T follicular helper cell (primary cell): ENCODE data around the gene AGPAT3.
"Not testable (repeated sequence)": the region's sequence is repeated elsewhere in the genome, so short reads cannot be mapped to it uniquely, and the experiment has no call there.

Experiments used
- DNase-seq: peaks from one replicate; pipeline ENCODE4 v3.0.0-alpha.2; 2020; ENCODE audit warnings: low read depth

The AGPAT3 gene

DNA sequence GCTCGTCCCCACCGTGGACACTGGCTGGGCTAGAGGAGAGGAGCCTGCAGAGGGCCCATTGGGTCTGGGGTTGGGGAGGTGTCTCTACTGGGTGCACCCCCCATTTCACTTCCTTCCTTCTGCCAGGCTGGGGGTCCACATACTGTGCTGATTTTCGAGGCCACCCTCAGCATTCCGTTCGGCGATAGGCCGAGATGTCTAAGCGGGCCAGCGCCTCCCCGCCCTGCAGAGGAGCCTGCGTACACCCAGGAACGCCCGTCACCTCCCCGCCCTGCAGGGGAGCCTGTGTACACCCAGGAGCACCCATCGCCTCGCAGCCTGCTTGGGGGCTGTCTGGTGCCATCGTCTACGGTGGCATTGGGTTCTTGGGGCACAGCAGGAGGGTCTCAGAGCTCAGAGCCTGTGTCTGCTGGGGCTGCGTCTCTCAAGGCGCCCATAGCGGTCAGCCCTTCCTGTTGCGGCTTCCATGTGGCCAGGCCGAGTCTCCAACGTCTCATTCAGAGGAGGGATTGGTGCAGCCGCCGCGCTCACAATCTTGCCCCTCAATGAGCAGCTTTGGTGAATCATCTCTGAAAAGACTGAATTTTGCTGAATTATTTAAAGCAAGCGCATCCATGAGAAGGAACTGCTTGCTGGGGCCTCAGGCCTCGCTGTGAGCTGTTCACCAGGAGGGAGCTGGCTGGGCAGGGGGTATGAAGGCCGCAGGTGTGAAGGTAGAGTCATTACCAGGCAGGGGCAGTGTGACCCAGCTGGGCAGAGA, 30.7 kb upstream of the AGPAT3 start:
- no peak for DNase-seq

DNA sequence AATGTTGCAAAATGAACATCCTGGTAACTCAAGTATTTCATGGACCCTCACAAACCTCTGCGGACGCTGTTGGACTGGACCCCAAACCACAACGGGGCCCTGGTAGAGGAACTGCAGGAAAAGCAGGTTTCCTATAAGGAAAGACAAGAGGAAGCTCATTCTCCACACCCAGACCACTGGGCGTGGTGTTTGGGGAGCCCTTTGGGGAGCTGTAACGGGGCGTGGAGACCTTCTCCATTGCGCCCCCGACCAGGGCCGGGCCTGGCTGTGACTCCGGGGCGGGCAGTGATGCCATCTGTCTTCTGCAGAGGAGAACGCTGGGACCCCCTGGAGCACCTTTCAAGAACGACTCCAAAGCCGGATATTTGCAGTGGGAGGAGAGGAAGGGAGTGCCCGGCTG, 30.0 kb upstream of the AGPAT3 start:
- no peak for DNase-seq

DNA sequence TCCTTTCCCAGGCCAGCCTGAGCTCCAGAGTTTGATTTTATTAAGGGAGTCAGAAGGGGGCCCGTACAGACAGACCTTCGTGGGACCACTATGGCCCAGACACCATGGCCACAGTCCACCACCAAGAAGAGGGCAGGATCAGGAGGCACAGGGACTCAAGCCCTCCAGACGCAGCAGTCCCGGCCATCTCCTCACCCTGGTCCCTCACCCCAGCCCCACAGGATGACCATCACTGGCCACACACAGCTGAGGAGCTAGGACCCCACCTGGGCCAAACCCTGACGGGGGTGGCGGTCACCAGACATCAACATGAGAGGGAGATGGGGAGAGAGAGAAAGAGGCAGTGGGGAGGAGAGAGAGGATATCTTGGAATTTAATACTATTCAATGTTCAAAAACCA, 29.2 kb upstream of the AGPAT3 start:
- DNase-seq: no peak

DNA sequence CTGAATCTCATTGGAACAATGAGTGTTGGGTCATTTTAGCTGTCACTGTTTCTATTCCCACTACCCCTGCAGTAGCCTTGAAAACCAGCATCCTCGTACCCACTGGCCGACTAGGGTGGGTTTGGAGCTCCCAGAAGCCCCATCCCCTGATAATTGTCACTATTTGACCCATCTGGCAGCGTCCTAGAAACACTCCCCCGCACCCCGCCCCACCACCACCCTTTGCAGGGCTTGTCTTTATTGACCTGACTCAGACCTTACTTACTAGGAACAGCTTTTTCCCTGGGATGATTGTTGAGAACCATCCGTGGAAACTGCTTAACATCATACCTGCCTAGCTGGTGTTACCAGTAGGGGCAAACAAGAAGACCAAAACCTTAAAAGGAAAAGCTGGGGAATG, 28.4 kb upstream of the AGPAT3 start:
- DNase-seq: no peak

DNA sequence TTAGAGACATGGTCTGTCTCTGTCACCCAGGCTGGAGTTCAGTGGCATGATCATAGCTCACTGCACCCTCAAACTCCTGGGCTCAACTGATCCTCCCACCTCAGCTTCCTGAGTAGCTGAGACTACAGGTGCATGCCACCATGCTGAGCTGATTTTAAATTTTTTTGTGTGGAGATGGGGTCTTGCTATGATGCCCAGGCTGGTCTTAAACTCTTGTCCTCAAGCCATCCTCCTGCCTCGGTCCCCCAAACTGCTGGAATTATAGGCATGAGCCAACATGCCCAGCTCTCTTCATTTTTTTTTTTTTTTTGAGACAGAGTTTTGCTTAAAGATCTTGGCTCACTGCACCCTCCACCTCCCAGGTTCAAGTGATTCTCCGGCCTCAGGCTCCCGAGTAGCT, 24.8 kb upstream of the AGPAT3 start:
- no peak for DNase-seq

DNA sequence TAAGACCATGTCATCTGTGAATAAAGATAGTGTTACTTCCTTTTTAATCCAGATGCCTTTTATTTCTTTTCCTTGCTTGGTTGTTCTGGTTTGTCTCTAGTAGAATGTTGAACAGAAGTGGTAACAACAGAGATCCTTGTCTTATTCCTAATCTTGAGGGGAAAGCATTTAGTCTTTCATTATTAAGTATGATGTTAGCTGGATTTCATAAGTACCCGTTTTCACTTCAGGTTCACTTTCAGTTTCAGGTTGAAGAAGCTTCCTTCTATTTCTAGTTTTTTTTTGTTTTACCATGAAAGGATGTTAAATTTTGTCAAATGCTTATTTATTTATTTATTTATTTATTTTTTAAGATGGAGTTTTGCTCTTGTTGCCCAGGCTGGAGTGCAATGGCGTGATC, 22.3 kb upstream of the AGPAT3 start:
- DNase-seq: no peak

DNA sequence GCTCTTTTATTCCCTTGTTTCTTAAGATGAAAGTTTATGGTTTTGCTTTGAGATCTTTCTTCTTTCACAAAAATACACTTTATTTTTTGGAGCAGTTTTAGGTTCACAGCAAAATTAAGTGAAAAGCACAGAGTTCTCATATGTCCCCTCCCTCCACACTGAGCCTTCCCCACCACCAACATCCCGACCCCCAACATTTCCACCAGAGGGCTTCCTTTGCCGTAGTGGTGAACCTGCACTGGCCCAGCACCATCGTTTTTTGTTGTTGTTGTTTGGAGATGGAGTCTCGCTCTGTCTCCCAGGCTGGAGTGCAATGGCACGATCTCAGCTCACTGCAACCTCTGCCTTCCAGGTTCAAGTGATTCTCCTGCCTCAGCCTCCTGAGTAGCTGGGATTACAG, 20.1 kb upstream of the AGPAT3 start:
- DNase-seq: not testable (repeated sequence)

DNA sequence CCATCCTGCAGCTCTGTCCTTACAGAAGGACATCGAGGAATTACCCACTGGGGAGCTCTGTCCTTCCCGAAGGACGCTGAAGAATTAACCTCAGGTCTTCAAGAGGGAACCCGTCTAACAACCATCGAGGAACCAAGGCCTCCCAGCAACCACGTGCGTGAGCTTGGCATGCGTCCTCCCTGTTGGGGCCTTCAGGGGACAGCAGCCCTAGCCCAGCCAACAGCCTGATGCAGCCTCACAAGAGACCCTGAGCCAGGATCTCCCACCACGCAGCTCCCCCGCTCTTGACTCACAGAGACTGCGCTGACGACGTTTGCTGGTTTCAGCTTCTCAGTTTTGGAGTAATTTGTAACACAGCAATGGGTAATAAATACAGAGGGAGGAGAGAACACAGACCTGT, 19.6 kb upstream of the AGPAT3 start:
- DNase-seq: no peak

DNA sequence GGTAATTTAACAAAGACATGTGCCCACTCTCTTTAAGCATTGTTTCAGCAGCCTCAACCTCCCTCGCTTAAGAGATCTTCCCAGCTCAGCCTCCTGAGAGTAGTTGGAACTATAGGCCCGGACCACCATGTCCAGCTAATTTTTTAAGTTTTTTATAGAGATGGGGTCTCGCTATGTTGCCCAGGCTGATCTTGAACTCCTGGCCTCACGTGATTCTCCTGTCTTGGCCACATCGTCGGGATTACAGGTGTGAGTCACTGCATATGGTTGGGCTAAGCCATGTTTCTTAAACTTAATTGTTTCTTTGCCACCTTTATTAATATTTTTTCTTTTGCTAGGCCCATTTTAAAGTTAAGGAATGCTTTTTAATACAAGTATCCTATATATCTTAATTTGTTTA, 18.6 kb upstream of the AGPAT3 start:
- no peak for DNase-seq

DNA sequence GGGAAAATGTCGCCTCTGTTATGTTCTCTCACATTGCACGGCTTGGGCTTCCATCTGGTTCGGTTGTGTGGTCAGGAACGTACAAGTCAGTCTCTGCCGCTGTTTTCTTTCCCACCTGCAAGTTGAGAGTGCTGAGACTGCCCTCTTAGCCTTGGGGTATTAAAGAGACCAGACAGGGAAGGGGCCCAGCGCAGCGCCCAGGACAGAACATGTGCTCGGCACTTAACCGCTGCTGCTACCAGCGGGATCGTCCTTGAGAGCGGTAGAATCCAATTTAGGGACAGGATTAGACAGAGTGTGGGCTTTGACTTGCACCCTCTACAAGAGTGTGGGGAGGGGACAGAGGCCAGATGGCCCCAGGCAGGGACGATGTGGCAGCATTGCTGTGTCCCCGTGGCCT, 17.7 kb upstream of the AGPAT3 start:
- DNase-seq: no peak

DNA sequence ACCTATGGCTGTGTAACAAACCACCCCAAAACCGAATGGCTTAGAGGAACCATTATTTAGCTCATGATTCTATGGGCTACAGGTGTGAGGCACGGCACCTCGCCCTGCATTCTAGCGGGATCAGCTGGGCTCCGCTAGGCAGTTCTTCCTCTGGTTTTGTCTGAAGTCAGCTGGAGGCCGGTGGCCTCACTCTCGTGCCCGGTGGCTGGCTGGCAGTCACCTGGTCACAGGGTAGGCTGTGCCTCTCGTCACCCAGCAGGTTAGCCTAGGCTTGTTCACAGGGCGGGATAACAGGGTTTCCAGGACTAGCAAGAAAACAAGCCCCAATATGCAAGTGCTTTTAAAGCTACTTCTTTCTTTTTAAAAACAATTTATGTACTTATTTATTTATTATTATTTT, 16.3 kb upstream of the AGPAT3 start:
- DNase-seq: no peak

DNA sequence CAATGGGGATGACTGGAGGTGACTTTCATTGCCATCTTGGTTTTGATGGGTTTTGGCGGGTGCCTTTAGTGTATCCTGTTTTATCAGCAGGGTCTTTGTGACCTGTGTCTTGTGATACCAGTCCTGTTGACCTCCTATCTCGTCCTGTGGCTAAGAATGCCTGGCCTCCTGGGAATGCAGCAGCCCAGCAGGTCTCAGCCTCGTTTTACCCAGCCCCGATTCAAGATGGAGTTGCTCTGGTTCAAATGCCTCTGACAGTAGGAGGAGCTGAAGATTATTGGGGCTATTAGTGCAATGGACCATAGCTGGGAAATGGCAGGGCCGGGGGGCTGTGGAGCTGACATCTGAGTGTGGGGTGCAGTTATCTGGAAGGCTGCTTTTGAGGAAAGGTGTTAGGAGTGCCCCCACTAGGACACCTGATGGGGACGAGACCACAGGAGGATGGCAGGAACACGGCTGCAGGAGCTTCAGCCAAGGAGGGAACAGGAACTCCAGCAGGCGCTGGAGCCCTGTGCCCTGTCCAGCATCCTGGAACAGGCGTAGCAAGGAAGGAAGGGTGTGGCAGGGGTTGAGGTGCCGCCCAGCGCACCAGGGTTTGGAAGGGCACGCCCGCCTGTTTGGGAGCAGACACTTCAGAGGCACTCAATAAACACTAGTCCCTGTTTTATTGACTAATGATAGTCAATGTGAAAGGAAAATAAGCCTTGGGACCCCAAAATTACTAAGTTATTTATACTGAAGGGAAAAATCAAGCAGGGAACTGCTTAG, 15.3 kb upstream of the AGPAT3 start:
- no peak for DNase-seq

DNA sequence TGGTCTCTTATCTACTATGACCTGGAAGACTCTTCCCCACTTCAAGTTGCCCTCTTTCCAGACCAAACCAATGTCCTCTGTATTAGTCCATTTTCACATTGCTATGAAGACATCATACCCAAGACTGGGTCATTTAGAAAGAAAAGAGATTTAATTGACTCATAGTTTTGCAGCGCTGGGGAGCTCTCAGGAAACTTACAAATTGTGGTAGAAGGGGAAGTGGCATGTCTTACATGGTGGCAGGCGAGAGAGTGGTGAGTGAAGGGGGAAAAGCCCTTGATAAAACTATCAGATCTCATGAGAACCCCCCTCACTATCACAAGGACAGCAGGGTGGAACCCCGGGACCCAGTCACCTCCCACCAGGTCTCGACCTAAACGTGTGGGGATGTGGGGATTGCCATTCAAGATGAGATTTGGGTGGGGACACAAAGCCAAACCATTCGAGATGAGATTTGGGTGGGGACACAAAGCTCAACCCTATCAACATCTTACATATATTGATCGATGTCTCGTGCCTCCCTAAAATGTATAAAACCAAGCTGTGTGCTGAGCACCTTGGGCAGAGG, 14.2 kb upstream of the AGPAT3 start:
- no peak for DNase-seq

DNA sequence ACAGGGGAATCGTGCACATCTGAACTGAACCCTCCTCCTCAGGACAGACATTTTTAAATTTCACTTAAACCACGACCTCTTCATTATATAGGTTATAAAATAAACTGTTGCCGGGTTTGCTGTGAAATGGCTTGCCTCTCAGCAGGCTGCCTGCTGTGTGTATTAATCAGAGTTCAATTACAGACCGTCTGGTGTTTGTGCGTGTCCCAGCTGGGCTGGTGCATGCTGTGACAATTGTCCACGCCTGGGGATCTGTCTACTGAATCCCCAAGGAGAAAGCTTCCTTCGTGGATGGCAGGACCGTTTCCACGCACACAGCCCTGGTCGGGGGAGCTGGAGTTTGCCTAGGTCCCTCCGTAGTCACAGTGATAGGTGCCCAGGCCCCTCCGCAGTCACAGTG, 13.4 kb upstream of the AGPAT3 start:
- DNase-seq: no peak

DNA sequence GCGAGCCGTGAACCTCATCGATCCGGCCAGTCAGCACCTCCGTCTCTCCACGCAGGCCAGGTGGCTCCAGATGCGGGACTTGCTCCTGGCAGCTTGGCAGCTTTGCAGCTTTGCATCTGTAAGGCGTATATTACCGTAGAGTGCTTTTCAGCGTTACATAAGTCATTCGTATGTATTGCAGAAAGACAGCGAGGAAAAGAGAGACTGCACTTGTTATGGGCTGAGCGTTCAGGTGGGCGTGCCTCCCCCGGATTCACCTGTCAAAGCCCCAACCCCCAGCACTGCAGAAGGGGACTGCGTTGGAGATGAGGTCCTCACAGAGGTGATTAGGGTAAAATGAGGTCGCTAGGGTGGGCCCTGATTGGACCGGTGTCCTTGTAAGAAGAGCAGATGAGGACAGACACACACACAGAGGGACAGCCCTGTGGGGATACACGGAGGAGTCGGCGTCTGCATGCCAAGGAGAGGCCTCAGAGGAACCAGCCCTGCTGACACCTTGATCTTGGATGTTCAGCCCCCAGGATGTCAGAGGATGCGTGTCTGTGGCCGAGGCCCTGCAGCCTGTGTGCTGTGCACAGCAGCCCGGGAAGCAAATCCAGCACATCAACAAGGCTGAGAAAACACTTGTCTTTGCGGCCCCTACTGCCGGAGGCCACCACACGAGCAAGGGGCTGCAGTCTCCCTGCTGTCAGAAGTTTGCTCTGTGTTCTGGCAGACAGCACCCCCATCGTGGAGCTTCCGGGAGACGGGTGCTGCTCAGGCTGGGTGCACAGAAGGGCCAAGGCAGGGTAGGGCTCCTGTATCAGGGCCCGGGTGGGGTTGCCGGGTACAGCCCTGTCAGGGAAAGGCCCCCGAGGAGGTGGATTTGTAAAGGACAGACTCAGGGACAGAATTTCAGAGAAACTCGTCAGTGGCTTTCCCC, 10.9 kb upstream of the AGPAT3 start:
- no peak for DNase-seq

DNA sequence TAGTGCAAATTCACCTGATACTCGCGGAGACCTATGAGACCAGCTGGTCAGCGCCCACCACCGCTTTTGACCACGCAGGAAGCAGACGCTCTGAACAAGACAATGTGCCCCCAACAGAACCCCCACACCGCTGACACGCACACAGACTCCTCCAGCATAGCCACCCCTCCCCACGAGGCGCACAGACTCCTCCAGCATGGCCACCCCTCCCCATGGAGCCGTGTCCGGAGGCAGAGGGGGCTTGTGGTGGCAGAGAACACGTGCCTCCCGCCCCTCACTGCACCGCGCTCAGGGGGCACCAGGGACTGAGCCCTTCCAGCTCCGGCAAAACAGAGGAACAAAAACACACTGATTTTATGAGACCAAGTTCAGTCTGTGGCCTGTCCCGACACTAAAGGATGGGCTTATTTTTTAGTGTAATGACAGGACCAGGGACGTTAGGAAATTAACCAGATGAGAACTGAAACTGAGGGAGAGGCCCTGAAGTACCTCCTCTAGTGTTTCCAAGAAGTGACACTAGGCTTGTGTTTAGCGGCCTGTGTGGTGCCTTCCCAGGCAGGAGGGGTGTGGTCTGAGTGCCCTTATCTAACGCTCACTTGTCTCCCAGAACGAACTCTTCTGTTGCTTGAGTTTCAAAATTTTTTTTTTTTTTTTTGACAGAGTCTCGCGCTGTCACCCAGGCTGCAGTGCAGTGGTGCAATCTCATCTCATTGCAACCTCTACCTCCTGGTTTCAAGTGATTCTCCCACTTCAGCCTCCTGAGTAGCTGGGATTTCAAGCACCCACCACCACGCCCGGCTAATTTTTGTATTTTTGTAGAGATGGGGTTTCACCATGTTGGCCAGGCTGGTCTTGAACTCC, 10.0 kb upstream of the AGPAT3 start:
- no peak for DNase-seq

DNA sequence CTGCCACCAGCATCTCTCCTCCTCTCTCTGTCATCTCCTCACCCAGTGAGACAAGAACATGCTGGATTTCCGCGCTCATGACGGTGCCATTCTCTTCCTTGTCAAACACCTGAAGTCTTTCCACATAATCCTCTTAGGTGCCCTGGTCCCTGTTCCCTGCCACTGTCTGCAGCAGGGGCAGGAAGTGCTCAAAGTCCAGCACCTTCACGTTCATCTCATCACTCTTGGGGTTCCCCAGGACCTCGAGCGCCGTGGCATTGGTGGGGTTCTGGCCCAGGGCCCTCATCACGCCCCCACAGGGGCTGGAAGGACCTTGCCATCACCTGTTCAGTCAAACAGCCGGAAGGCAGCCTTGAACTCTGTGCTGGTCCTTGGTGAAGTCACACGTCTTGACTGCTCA, 9.1 kb upstream of the AGPAT3 start:
- no peak for DNase-seq

DNA sequence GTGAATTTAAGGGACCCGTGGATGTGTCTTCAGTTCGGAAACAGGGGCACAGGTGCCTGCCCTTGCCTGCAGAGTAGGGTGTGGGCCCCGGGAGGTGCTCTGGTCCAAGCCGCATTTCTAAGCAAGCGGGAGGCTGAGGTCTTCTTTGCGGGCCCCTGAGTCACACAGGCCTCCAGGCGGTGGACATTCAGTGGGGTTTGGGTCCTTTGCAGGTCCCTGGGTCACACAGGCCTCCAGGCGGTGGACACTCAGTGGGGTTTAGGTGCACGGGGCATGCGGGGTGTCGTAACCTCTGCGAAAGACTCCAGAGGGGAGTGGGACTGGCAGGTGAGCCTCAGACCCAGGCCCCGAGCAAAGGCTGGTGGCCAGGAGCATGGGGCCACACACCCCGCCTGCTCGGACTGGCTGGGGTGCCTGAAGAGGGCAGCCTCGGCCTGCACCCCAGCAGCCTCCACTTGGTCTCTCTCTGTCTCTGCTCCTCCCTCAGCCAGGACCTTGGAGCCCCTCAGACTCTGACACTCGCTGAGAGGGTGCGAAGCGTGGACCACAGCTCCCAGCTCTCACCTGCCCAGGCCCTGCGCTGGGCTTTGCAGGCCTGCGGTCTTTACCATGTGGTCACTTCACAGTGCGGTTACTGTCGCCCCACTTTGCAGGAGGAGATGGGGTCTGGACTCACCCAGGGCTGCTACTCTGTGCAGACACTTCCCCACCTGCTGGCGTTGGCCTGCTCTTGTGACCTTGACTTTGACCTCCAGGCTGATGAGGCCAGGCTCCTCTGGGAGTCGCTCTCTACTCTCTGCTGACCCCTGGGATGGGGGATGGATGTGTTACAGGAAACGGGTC, 6.0 kb upstream of the AGPAT3 start:
- no peak for DNase-seq

DNA sequence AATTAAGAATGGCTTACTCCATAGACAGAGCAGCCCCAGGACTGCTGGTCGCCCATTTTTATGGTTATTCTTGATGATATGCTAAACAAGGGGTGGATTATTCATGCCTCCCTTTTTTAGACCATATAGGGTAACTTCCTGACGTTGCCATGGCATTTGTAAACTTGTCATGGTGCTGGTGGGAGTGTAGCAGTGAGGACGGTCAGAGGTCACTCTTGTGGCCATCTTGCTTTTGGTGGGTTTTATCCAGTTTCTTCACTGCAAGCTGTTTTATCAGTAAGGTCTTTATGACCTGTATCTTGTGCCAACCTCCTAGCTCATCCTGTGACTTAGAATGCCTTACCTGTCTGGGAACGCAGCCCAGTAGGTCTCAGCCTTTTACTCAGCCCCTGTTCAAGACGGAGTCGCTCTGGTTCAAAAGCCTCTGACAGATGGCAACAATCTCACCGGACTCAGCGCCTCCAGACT, 5.2 kb upstream of the AGPAT3 start:
- no peak for DNase-seq

DNA sequence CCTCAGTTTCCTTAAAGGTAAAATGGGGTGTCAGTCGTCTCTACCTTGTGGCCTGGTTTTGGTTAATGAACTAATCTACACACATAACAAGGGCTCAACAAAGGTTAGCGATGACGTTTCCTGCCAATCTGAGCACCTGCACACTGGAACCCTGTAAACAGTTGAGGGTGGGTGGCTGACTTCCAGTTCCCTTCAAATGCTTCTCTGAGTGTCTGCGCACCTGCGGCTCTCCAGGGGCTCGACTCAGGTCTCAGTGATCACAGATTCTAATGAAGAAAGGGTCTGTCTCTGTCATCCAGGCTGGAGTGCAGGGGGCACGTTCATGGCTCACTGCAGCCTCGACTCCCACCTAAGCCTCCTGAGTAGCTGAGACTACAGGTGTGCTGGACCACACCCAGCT, 3.3 kb upstream of the AGPAT3 start:
- DNase-seq: no peak
